ENCODE measurements around the gene ZNF681. TPM values are rescaled to one million over a fixed set of nuclear protein-coding genes. Genes with fewer than 3 reads are reported as not detected.

The ZNF681 gene
- total and polyA plus RNA-seq, 2 of the 13 experiments (the other 11 are each of a cell fraction or from before 2014, with no cell fraction given), result not detected

DNA sequence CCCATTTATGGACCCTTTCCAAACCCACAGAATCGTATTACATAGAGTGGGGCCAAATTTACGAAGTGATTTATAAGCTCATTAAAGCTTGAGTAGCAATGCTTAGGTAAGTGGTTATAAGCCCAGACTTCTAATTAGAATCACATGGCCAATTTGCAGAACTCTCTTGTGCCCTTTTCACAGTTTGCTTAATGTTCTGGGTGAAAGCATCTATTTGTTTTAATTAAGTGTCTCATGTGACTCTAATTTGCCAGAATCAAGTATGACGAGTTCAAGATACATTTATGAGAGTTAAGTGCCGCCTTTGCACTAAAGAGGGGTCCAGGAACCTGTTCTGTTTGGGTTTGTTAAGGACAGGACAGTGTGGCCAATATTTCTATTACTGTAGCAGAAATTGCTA is 46.0 kb upstream of the ZNF681 start (continued):
- TF ChIP-seq, protein P1, sequence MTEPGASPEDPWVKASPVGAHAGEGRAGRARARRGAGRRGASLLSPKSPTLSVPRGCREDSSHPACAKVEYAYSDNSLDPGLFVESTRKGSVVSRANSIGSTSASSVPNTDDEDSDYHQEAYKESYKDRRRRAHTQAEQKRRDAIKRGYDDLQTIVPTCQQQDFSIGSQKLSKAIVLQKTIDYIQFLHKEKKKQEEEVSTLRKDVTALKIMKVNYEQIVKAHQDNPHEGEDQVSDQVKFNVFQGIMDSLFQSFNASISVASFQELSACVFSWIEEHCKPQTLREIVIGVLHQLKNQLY (CRISPR knock-in tag; IDR thresholded peaks at IDR 0.05), result no peak

DNA sequence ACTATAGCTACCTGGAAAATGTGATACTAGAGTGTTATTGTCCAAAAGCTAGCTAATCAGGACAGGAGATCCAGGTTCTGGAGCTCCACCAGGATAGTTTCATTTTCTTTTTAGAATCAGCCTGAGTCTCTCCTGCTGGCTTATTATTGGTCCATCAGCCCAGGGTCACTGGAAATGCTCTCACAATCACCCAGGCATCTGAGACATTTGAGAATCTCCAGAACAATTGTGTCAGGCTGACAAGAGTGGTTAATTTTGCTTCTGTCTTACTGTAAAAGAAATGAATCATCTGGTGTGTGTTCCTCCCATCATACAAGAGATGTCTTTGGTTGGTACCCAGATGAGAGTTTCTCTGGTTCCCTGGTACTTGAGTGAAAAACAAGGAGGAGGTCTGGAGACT is 43.6 kb upstream of the ZNF681 start:
- DNase-seq (ENCODE audit: low spot score), result no peak
- Histone ChIP-seq H3K4me1 (ENCODE audit: insufficient read depth, low read length) (no peaks in the 10 kb centered on the region), H3K36me3 (replicated peaks in 1 of 2; ENCODE audit: control insufficient read depth in 1 of 2, insufficient read depth in 2 of 2, low read length in 2 of 2) (no peaks in the 10 kb centered on the region), H3K9ac (ENCODE audit: insufficient read depth, low read depth, low read length) (no peak overlapping the region), H3K9me3 (ENCODE audit: low read length) (peaks cover 80% of the 10 kb centered on the region), H4K20me1 (ENCODE audit: insufficient read depth, low read length) (no peaks in the 10 kb centered on the region), H3K27ac (ENCODE audit: extremely low read length, insufficient read depth, low read length) (no peak overlapping the region), H2AFZ (ENCODE audit: low read length) (no peak overlapping the region), H3K4me3 (replicated peaks in 1 of 3; ENCODE audit: insufficient read depth in 1 of 3, low read depth in 2 of 3, low read length in 3 of 3) (no peak overlapping the region), H3K27me3 (ENCODE audit: control insufficient read depth in 1 of 2, insufficient read depth in 2 of 2, low read length in 2 of 2) (no peaks in the 10 kb centered on the region), H3K79me2 (ENCODE audit: insufficient read depth, low read length) (no peaks in the 10 kb centered on the region), H3K4me2 (ENCODE audit: low read depth, low read length) (no peak overlapping the region)
- no peak for FAIRE-seq
- intact Hi-C loops (cut with micrococcal nuclease; ENCODE audit: unreplicated experiment) (no loop called here), in situ Hi-C loops (cut with HindIII; ENCODE audit: extremely low pct_ligation_motif_present, low pct_unique_long_range_greater_than_20kb) (no loop called here)
- ChIA-PET POLR2A (no interaction called here), CTCF (ENCODE audit: low intra/inter-chr PET ratio, low total read pairs) (no interaction called here)
- BruUV-seq (replicated peaks), result no TSS peak
- ATAC-seq, result no peak
- no peak for TF ChIP-seq ATRX (CRISPR knock-in tag; IDR thresholded peaks at IDR 0.05; ENCODE audit: borderline replicate concordance)
- TF ChIP-seq ZNF781 (CRISPR knock-in tag; IDR thresholded peaks at IDR 0.05; ENCODE audit: borderline replicate concordance, not compliant biosample characterization), result no peak
- TF ChIP-seq, protein P2, sequence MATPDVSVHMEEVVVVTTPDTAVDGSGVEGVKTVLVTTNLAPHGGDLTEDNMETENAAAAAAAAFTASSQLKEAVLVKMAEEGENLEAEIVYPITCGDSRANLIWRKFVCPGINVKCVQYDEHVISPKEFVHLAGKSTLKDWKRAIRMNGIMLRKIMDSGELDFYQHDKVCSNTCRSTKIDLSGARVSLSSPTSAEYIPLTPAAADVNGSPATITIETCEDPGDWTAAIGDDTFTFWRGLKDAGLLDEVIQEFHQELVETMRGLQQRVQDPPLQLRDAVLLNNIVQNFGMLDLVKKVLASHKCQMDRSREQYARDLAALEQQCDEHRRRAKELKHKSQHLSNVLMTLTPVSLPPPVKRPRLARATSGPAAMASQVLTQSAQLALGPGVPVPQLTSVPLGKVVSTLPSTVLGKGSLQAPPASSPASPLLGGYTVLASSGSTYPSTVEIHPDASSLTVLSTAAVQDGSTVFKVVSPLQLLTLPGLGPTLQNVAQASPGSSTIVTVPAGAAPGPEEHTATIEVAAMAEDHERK (CRISPR knock-in tag; IDR thresholded peaks at IDR 0.05; ENCODE audit: low read depth), result no peak
- TF ChIP-seq, protein P3, sequence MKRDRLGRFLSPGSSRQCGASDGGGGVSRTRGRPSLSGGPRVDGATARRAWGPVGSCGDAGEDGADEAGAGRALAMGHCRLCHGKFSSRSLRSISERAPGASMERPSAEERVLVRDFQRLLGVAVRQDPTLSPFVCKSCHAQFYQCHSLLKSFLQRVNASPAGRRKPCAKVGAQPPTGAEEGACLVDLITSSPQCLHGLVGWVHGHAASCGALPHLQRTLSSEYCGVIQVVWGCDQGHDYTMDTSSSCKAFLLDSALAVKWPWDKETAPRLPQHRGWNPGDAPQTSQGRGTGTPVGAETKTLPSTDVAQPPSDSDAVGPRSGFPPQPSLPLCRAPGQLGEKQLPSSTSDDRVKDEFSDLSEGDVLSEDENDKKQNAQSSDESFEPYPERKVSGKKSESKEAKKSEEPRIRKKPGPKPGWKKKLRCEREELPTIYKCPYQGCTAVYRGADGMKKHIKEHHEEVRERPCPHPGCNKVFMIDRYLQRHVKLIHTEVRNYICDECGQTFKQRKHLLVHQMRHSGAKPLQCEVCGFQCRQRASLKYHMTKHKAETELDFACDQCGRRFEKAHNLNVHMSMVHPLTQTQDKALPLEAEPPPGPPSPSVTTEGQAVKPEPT (CRISPR knock-in tag; IDR thresholded peaks at IDR 0.05; ENCODE audit: low read depth), result no peak
- TF ChIP-seq, protein P4, sequence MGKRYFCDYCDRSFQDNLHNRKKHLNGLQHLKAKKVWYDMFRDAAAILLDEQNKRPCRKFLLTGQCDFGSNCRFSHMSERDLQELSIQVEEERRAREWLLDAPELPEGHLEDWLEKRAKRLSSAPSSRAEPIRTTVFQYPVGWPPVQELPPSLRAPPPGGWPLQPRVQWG (CRISPR knock-in tag; IDR thresholded peaks at IDR 0.05; ENCODE audit: borderline replicate concordance, low read depth), result no peak
- no peak for TF ChIP-seq ZNF552 (CRISPR knock-in tag; IDR thresholded peaks at IDR 0.05; ENCODE audit: borderline replicate concordance)
- TF ChIP-seq AGO1 (IDR thresholded peaks at IDR 0.05; ENCODE audit: low read depth, low read length, poor library complexity, severe bottlenecking), result no peak
- TF ChIP-seq ZNF30 (CRISPR knock-in tag; IDR thresholded peaks at IDR 0.05), result no peak
- TF ChIP-seq ZNF260 (CRISPR knock-in tag; IDR thresholded peaks at IDR 0.05; ENCODE audit: borderline replicate concordance, low read depth), result no peak
- no peak for TF ChIP-seq TAF15 (IDR thresholded peaks at IDR 0.05; ENCODE audit: low read depth, low read length, poor library complexity, severe bottlenecking)
- no peak for TF ChIP-seq ZNF350 (CRISPR knock-in tag; IDR thresholded peaks at IDR 0.05; ENCODE audit: borderline replicate concordance, low read depth)
- TF ChIP-seq, protein P5, sequence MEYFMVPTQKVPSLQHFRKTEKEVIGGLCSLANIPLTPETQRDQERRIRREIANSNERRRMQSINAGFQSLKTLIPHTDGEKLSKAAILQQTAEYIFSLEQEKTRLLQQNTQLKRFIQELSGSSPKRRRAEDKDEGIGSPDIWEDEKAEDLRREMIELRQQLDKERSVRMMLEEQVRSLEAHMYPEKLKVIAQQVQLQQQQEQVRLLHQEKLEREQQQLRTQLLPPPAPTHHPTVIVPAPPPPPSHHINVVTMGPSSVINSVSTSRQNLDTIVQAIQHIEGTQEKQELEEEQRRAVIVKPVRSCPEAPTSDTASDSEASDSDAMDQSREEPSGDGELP (IDR thresholded peaks at IDR 0.05; ENCODE audit: borderline replicate concordance, low read depth), result no peak
- TF ChIP-seq BORCS8-MEF2B (CRISPR knock-in tag; IDR thresholded peaks at IDR 0.05), result no peak
- TF ChIP-seq, protein P6, sequence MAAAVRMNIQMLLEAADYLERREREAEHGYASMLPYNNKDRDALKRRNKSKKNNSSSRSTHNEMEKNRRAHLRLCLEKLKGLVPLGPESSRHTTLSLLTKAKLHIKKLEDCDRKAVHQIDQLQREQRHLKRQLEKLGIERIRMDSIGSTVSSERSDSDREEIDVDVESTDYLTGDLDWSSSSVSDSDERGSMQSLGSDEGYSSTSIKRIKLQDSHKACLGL (CRISPR knock-in tag; IDR thresholded peaks at IDR 0.05), result no peak
- no peak for TF ChIP-seq ZNF180 (CRISPR knock-in tag; IDR thresholded peaks at IDR 0.05; ENCODE audit: borderline replicate concordance, low read depth)
- no peak for TF ChIP-seq ZNF547 (CRISPR knock-in tag; IDR thresholded peaks at IDR 0.05)
